ENCODE measurements around the gene FAT1.

Gene FAT1

GRCh38 chr4:186703510-186703909 is 20.1 kb downstream of the FAT1 start:
- Histone ChIP-seq H3K79me2 (no peaks in the 10 kb centered on the region), H3K36me3 (ENCODE audit: control insufficient read depth, insufficient read depth, low read length) (no peaks in the 10 kb centered on the region), H3K4me2 (ENCODE audit: low read length) (no peak overlapping the region), H3K9ac (no peak overlapping the region), H2AFZ (no peak overlapping the region), H3K4me3 (ENCODE audit: low read depth, low read length) (no peak overlapping the region), H3K27ac (no peak overlapping the region), H3K4me1 (no peaks in the 10 kb centered on the region), H3K9me3 (ENCODE audit: control insufficient read depth, low read length) (no peaks in the 10 kb centered on the region), H3K27me3 (ENCODE audit: control insufficient read depth, insufficient read depth, low read length) (no peaks in the 10 kb centered on the region)
- TF ChIP-seq, protein P1, sequence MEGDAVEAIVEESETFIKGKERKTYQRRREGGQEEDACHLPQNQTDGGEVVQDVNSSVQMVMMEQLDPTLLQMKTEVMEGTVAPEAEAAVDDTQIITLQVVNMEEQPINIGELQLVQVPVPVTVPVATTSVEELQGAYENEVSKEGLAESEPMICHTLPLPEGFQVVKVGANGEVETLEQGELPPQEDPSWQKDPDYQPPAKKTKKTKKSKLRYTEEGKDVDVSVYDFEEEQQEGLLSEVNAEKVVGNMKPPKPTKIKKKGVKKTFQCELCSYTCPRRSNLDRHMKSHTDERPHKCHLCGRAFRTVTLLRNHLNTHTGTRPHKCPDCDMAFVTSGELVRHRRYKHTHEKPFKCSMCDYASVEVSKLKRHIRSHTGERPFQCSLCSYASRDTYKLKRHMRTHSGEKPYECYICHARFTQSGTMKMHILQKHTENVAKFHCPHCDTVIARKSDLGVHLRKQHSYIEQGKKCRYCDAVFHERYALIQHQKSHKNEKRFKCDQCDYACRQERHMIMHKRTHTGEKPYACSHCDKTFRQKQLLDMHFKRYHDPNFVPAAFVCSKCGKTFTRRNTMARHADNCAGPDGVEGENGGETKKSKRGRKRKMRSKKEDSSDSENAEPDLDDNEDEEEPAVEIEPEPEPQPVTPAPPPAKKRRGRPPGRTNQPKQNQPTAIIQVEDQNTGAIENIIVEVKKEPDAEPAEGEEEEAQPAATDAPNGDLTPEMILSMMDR (IDR thresholded peaks at IDR 0.05) = no peak

- Histone ChIP-seq H3K4me1 (no peaks in the 10 kb centered on the region), H3K36me3 (ENCODE audit: control insufficient read depth, insufficient read depth, low read length) (no peaks in the 10 kb centered on the region), H3K4me2 (ENCODE audit: low read length) (no peak overlapping the region), H2AFZ (no peak overlapping the region), H3K27ac (no peak overlapping the region), H3K27me3 (ENCODE audit: control insufficient read depth, insufficient read depth, low read length) (no peaks in the 10 kb centered on the region), H3K79me2 (no peaks in the 10 kb centered on the region), H3K9ac (no peak overlapping the region), H3K4me3 (ENCODE audit: low read depth, low read length) (no peak overlapping the region), H3K9me3 (ENCODE audit: control insufficient read depth, low read length) (no peaks in the 10 kb centered on the region)
- TF ChIP-seq, protein P1 (IDR thresholded peaks at IDR 0.05) = no peak
These were observed 20.7 kb downstream of the FAT1 start for GRCh38 chr4:186702940-186703339.

DNA sequence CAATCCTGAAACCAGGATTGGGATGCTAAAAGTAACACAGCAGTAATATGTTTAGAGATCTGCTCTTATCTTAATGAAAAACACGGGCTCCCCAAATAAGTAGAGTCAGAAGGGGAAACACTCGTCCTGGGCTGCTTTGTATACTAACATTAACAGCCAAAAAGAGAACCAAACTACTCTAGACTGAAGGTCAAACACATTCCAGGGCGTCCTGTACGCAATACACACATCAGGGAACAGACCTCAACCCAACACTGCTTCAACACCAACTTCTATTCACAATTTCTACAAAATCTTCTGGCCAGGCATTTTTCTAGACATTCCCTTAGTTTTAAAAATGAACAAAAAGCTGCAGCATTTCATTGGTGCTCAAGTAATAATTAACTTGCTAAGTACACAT is 21.4 kb downstream of the FAT1 start:
- H3K27ac ChIP-seq = no peak overlapping the region
- no peaks in the 10 kb centered on the region for H3K9me3 ChIP-seq (ENCODE audit: control insufficient read depth, low read length)
- no peak overlapping the region for H3K9ac ChIP-seq
- no peak overlapping the region for H3K4me2 ChIP-seq (ENCODE audit: low read length)
- TF ChIP-seq, protein P1 (IDR thresholded peaks at IDR 0.05) = no peak
- H3K27me3 ChIP-seq (ENCODE audit: control insufficient read depth, insufficient read depth, low read length) = no peaks in the 10 kb centered on the region
- H3K36me3 ChIP-seq (ENCODE audit: control insufficient read depth, insufficient read depth, low read length) = no peaks in the 10 kb centered on the region
- no peak overlapping the region for H3K4me3 ChIP-seq (ENCODE audit: low read depth, low read length)
- no peaks in the 10 kb centered on the region for H3K4me1 ChIP-seq
- no peak overlapping the region for H2AFZ ChIP-seq
- H3K79me2 ChIP-seq = no peaks in the 10 kb centered on the region

DNA sequence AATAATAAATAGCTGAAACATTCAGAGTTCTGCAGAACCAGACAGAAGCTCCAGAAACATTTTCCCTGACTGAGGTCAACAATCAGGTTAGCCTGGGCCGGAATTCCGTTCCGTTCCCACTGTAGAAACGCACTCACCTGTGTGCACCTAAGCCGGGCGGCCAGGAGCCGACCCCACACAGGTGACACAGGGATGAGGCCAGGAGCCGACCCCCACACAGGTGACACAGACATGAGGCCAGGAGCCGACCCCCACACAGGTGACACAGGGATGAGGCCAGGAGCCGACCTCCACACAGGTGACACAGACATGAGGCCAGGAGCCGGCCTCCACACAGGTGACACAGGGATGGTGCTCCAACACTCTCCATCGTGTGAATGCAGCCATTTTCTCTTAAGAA is 21.9 kb downstream of the FAT1 start:
- Histone ChIP-seq H3K79me2 (no peaks in the 10 kb centered on the region), H3K4me2 (ENCODE audit: low read length) (no peak overlapping the region), H3K36me3 (ENCODE audit: control insufficient read depth, insufficient read depth, low read length) (no peaks in the 10 kb centered on the region), H3K27me3 (ENCODE audit: control insufficient read depth, insufficient read depth, low read length) (no peaks in the 10 kb centered on the region), H3K9me3 (ENCODE audit: control insufficient read depth, low read length) (no peaks in the 10 kb centered on the region), H3K27ac (no peak overlapping the region), H3K9ac (no peak overlapping the region), H3K4me1 (no peaks in the 10 kb centered on the region), H2AFZ (no peak overlapping the region), H3K4me3 (ENCODE audit: low read depth, low read length) (no peak overlapping the region)
- TF ChIP-seq, protein P1 (IDR thresholded peaks at IDR 0.05) = no peak

DNA sequence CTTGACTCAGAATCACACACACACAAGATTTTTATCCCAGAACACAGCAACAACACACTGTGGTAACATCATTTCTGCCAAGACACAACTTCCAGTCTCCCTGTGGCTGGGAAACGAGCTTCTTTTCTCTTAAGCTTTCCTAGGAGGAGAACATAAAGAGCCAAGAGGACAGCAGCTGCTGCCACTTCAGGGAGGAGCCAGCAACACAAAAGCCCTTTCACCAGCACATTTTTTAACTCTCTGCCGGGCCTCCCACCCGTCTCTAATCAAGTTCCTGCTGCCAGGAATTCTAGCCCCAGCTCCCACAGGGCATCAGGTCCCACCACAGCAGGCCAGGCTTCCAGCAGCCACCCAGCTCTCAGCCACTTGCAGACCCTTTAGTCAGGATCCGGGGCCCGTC is 22.4 kb downstream of the FAT1 start:
- H2AFZ ChIP-seq = no peak overlapping the region
- H3K4me3 ChIP-seq (ENCODE audit: low read depth, low read length) = no peak overlapping the region
- TF ChIP-seq, protein P1 (IDR thresholded peaks at IDR 0.05) = no peak
- no peaks in the 10 kb centered on the region for H3K79me2 ChIP-seq
- H3K9me3 ChIP-seq (ENCODE audit: control insufficient read depth, low read length) = no peaks in the 10 kb centered on the region
- no peak overlapping the region for H3K4me2 ChIP-seq (ENCODE audit: low read length)
- H3K27ac ChIP-seq = no peak overlapping the region
- no peaks in the 10 kb centered on the region for H3K27me3 ChIP-seq (ENCODE audit: control insufficient read depth, insufficient read depth, low read length)
- H3K9ac ChIP-seq = no peak overlapping the region
- H3K4me1 ChIP-seq = no peaks in the 10 kb centered on the region
- H3K36me3 ChIP-seq (ENCODE audit: control insufficient read depth, insufficient read depth, low read length) = no peaks in the 10 kb centered on the region

Measured in parathyroid adenoma (tissue), 2 donors.